Measurements from ENCODE around the gene TMC7. TPM values are rescaled to one million over a fixed set of nuclear protein-coding genes. Genes with fewer than 3 reads are reported as not detected.

Gene TMC7
- total RNA-seq, 1 experiment from 2014 or later: 4.3 TPM

DNA sequence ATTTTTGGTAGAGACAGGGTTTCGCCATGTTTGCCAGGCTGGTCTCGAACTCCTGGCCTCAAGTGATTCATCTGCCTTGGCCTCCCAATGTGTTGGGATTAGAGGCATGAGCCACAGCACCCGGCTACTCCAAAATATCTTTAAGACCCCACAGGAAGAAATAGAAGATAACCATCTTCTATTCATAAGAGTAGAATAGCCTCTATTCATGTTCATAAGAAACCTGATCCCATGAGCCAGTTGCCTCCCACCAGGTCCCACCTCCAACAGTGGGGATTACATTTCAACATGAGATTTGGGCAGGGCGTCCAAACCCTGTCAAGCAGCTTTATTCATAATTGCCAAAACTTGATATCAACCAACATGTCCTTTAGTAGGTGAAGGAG is 13.9 kb upstream of the TMC7 start:
- H3K4me1 Mint-ChIP-seq: peaks cover 8 to 11% of the 10 kb centered on the region in 2 experiments

More for the DNA sequence above, 13.9 kb upstream of the TMC7 start:
- no peak overlapping the region for H3K56ac ChIP-seq (ENCODE audit: insufficient read length, low read depth, low read length)
- Mint-ChIP-seq H3K4me3 (no peak overlapping the region), H3K36me3 (ENCODE audit: insufficient read depth in 1 of 3, low read depth in 3 of 3) (no peaks in the 10 kb centered on the region), H3K27me3 (ENCODE audit: low read depth) (peaks cover 2% of the 10 kb centered on the region), H3K9me3 (no peaks in the 10 kb centered on the region), H3K27ac (peak overlapping the region in 1 of 3 experiments; percentile 88; a peak in 1 of 7 replicates)
- H4K20me1 ChIP-seq (ENCODE audit: control insufficient read depth, insufficient read depth, insufficient read length): no peaks in the 10 kb centered on the region
- H2BK15ac ChIP-seq (ENCODE audit: low read depth, low read length): no peak overlapping the region
- no peak overlapping the region for H4K8ac ChIP-seq (replicated peaks; ENCODE audit: insufficient read length, low read depth, low read length)
- no peaks in the 10 kb centered on the region for H3K79me1 ChIP-seq (ENCODE audit: insufficient read depth, low read depth, low read length, poor library complexity, severe bottlenecking)
- no peak overlapping the region for H2AFZ ChIP-seq (ENCODE audit: low read length)
- no peak overlapping the region for H3K18ac ChIP-seq (ENCODE audit: insufficient read length, low read depth, low read length)
- H3K27ac ChIP-seq (ENCODE audit: insufficient read length, low read depth, low read length): no peak overlapping the region
- no peak overlapping the region for H2BK120ac ChIP-seq (ENCODE audit: low read depth, low read length, poor library complexity, severe bottlenecking)
- no peaks in the 10 kb centered on the region for H3K27me3 ChIP-seq (ENCODE audit: insufficient read depth, low read length)
- H2BK12ac ChIP-seq (ENCODE audit: insufficient read length, low read depth, low read length): no peak overlapping the region
- H3K4me2 ChIP-seq (ENCODE audit: insufficient read depth, insufficient read length, low read length): no peak overlapping the region
- no peaks in the 10 kb centered on the region for H3K23me2 ChIP-seq (ENCODE audit: insufficient read length, low read depth, low read length, poor library complexity, severe bottlenecking)
- H4K91ac ChIP-seq (ENCODE audit: insufficient read length, low read depth, low read length): no peak overlapping the region
- H3T11ph ChIP-seq (ENCODE audit: low read length): no peak overlapping the region
- H4K5ac ChIP-seq (ENCODE audit: insufficient read length, low read depth, low read length): no peak overlapping the region
- no peak overlapping the region for H3K9ac ChIP-seq (ENCODE audit: extremely low read depth, insufficient read length, low read length)
- H2AK5ac ChIP-seq (ENCODE audit: insufficient read length, low read length): no peak overlapping the region
- no peak overlapping the region for H2BK20ac ChIP-seq (ENCODE audit: low read depth, low read length, poor library complexity, severe bottlenecking)
- no peak overlapping the region for H3K4ac ChIP-seq (ENCODE audit: low read depth, low read length)
- no peak overlapping the region for H3K14ac ChIP-seq (ENCODE audit: insufficient read depth, low read length)
- no peak for DNase-seq
- no peaks in the 10 kb centered on the region for H3K4me1 ChIP-seq (ENCODE audit: insufficient read depth, low read length)
- H3K23ac ChIP-seq (ENCODE audit: insufficient read length, low read depth, low read length): no peak overlapping the region
- WGBS (ENCODE audit: extremely low coverage, insufficient read length, low lambda C conversion rate): no CpG with 5 or more reads among the region's 4 CpGs
- no peaks in the 10 kb centered on the region for H3K79me2 ChIP-seq (ENCODE audit: insufficient read depth, low read length)
- TF ChIP-seq CTCF (conservative IDR thresholded peaks at IDR 0.05): no peak
- no peak overlapping the region for H2BK5ac ChIP-seq (ENCODE audit: insufficient read length, low read length)
- H3K9me3 ChIP-seq (ENCODE audit: control insufficient read depth, low read depth, low read length): no peaks in the 10 kb centered on the region
